ENCODE results near the gene DTD2.

The DTD2 gene

GRCh38 chr14:31408421-31408820 is 48.9 kb downstream of the DTD2 start:
- Histone ChIP-seq H3K4me3 (ENCODE audit: low read depth, low read length) (no peak overlapping the region), H3K27ac (ENCODE audit: extremely low read depth, low read depth, low read length) (no peak overlapping the region), H3K36me3 (ENCODE audit: control insufficient read depth in 2 of 2, insufficient read depth in 1 of 2, low read length in 2 of 2) (no peaks in the 10 kb centered on the region; a peak in 1 of 3 replicates), H3K4me1 (ENCODE audit: control insufficient read depth, insufficient read depth, low read length) (peaks cover 16% of the 10 kb centered on the region), H3K9me3 (ENCODE audit: control insufficient read depth, insufficient read depth, low read depth, low read length) (no peaks in the 10 kb centered on the region)
- POLR2A ChIA-PET: no interaction called here
- CTCF ChIA-PET: interaction anchor here (0.7 kb wide), 1 partner anchor 42 kb away, joined by 3 read pairs; no protein-coding TSS in a partner anchor
- TF ChIP-seq ZEB2 (tag by site-specific recombination; IDR thresholded peaks at IDR 0.05): no peak
- TF ChIP-seq OVOL3 (tag by site-specific recombination; IDR thresholded peaks at IDR 0.05): no peak
- TF ChIP-seq ZBTB10 (tag by site-specific recombination; IDR thresholded peaks at IDR 0.05): no peak
- no peak for TF ChIP-seq ZNF670 (tag by site-specific recombination; IDR thresholded peaks at IDR 0.05; ENCODE audit: low read depth)
- no peak for TF ChIP-seq TSHZ1 (tag by site-specific recombination; IDR thresholded peaks at IDR 0.05; ENCODE audit: borderline replicate concordance)
- no peak for TF ChIP-seq ZNF274 (IDR thresholded peaks at IDR 0.05; ENCODE audit: low read length)
- TF ChIP-seq ZNF274 (tag by site-specific recombination; IDR thresholded peaks at IDR 0.05; ENCODE audit: borderline replicate concordance): no peak
- TF ChIP-seq ZNF621 (tag by site-specific recombination; IDR thresholded peaks at IDR 0.05): no peak
- TF ChIP-seq REPIN1 (tag by site-specific recombination; IDR thresholded peaks at IDR 0.05; ENCODE audit: low read depth): no peak
- TF ChIP-seq ZNF488 (tag by site-specific recombination; IDR thresholded peaks at IDR 0.05): no peak

- H3K9me3 ChIP-seq (ENCODE audit: control insufficient read depth, insufficient read depth, low read depth, low read length): no peaks in the 10 kb centered on the region
- no peak overlapping the region for H3K27ac ChIP-seq (ENCODE audit: extremely low read depth, low read depth, low read length)
- ChIA-PET CTCF (no interaction called here), POLR2A (interaction anchor here (2.5 kb wide), 1 partner anchor 14 kb away, joined by 15 read pairs; the partner anchor contains the start of gene HEATR5A)
- peaks cover 10% of the 10 kb centered on the region for H3K4me1 ChIP-seq (ENCODE audit: control insufficient read depth, insufficient read depth, low read length)
- H3K4me3 ChIP-seq (ENCODE audit: low read depth, low read length): no peak overlapping the region
- H3K36me3 ChIP-seq (ENCODE audit: control insufficient read depth in 2 of 2, insufficient read depth in 1 of 2, low read length in 2 of 2): peaks cover 3 to 12% of the 10 kb centered on the region in 2 experiments; a peak in 2 of 3 replicates
- TF ChIP-seq ZNF23 (tag by site-specific recombination; IDR thresholded peaks at IDR 0.05; ENCODE audit: borderline replicate concordance) (no peak), ZNF433 (tag by site-specific recombination; IDR thresholded peaks at IDR 0.05; ENCODE audit: low read depth) (no peak), ZBTB11 (tag by site-specific recombination; conservative IDR thresholded peaks at IDR 0.05; ENCODE audit: low read depth) (no peak), ZNF488 (tag by site-specific recombination; IDR thresholded peaks at IDR 0.05) (no peak), BCL6B (tag by site-specific recombination; IDR thresholded peaks at IDR 0.05) (no peak), YY1 (tag by site-specific recombination; IDR thresholded peaks at IDR 0.05) (no peak), ZNF623 (tag by site-specific recombination; IDR thresholded peaks at IDR 0.05) (no peak)
Measured at GRCh38 chr14:31405599-31406232, 51.6 kb downstream of the DTD2 start.
